Activated effector memory CD4-positive, alpha-beta T cell treated with Interleukin-2 at 50 U/mL for 16 hours (primary cell): Measurements from ENCODE around the gene PANK4.
A peak's percentile ranks its signal among the peaks of the same experiment; 100 is the strongest.
"Not testable (repeated sequence)": the region's sequence is repeated elsewhere in the genome, so short reads cannot be mapped to it uniquely, and the experiment has no call there.

ENCODE experiments used
- DNase-seq: peaks from one replicate; pipeline ENCODE4 v3.0.0-alpha.2; 2020

Gene PANK4

DNA sequence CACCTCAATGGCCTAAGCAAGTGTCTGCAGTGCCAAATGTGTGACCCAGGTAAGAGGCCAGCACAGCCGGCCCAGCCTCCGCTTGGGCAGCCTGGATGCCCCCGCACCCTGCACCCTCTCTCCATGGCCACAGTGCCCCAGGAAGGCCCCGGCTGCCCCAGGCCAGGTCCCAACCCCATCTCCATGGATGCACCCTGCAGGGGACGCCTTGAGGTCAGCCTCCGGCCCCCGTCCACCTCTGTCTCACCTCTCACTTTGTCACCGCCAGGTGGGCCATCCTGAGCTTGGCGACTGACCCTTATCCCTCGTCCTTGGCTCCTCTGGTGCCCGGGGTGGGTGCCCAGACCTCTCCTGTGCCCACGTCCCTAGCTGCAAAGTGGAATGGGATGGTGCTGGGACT is 32.0 kb upstream of the PANK4 start:
- DNase-seq = no peak

DNA sequence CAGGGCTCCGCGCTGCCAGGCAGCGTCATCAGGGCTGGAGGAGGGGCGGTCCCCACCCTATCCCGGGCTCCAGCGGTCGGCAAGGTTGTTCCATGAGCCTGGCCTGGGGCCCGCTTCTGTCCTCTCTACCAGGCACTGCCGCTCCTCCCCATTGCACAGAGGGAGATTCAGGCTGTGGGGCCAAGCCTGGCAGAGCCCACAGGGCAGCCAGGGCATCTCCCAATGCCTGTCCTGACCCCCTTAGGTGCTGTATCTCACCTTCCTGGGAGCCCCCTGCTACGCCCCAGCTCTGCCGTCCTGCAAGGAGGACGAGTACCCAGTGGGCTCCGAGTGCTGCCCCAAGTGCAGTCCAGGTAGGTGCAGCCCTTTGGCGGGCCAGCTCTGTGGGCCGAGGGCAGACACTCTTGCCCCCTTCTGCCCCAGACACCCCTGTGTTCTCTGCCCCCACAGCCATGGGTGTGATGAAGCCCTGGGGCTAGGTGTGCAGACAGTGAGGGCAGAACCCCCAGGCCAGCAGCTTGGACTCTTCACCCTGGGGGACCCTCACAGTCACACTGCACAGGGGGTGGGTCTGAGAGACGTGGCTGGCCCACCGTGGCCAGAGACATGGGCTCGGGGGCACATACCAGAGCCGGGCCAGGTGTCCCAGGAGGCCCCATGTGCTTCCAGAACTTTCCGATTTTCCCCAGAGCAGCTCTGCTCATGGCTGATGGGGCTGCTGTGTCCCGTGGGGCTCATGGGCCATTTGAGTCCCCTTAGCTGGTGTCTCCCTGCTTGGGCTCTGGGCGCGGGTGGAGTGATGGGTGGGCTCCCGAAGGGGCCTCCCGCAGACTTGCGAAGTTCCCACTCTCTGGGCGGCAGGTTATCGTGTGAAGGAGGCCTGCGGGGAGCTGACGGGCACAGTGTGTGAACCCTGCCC is 31.3 kb upstream of the PANK4 start:
- DNase-seq = no peak

DNA sequence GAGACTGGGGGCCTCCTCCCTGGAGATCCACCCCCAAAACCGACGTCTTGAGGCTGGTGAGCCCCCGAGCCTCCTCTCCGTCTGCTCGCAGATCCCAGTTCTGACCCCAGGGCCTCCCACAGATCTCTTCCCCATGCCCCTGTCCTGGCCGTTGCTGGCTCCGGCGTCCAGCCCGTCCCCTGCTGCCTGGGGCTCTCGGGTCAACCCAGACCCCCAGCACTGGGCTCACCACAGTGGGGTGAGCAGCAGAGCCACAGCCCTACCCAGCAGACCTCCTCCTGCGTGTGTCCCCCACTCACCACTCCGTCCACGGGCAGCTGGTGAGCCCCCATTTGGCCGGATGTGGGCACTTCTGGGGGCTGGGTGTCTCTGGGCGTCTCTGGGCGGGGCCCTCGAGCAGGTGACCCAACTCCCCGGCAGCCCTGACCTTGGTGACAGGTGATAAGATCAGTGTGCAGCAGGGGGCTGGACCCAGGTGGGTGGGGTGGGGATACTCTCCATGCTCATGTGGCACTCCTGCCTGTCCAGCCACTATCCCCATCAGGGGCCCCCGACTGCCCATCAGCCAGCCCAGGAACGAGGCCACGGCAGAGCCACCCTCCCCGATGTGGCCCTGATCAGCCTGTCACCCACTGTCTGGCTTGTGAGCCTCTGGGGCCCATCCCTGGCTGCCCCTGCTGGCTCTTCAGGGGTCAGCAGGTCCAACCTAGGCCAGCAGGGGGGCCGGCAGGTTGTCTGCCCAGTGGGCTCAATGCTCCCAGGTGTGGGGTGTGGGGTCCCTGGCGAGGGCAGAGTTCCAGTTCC is 30.5 kb upstream of the PANK4 start:
- DNase-seq = no peak

DNA sequence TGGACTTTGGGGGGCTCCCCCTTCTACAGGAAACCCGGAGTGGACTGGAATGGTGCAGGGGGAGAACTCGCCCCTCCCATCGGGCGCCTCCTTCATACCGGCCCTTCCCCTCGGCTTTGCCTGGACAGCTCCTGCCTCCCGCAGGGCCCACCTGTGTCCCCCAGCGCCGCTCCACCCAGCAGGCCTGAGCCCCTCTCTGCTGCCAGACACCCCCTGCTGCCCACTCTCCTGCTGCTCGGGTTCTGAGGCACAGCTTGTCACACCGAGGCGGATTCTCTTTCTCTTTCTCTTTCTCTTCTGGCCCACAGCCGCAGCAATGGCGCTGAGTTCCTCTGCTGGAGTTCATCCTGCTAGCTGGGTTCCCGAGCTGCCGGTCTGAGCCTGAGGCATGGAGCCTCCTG is 29.9 kb upstream of the PANK4 start, which contains the start of gene TNFRSF14:
Gene TNFRSF14 (plus strand): TSS at position 95 of the 401 bp plus-strand sequence. CDS start 294 bp downstream, at position 389.
- peak; percentile 67 for DNase-seq

DNA sequence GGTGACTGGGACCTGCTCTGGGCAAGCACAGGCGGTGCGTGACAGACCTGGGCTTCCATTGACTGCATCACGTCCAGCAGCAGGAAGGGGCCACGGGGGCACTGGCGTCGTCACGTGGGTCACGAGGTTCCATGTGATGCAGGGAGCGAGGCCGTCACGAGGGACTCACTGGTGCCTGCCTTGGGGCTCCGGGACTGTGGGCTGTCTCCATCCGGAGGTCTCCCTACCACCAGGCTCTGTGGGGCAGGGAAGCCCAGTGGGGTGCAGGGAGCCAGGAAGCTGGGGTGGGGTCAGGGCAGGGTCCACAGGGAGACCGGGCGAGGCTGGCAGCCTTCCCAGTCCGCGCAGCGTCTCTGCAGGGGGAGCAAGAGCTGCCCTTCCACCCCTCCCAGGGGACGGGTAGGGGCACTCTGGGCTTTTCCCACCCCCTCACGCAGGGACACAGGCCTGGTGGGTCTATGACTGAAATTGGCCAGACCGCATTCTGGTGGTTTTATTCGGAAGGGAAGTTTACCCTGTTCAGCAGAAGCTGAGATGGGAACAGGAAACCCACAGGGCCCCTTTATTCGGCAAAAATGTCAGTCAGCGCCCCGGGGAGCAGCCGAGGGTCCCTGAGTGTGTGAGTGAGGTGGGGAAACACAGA is 29.4 kb upstream of the PANK4 start:
- DNase-seq = peak; percentile 53

DNA sequence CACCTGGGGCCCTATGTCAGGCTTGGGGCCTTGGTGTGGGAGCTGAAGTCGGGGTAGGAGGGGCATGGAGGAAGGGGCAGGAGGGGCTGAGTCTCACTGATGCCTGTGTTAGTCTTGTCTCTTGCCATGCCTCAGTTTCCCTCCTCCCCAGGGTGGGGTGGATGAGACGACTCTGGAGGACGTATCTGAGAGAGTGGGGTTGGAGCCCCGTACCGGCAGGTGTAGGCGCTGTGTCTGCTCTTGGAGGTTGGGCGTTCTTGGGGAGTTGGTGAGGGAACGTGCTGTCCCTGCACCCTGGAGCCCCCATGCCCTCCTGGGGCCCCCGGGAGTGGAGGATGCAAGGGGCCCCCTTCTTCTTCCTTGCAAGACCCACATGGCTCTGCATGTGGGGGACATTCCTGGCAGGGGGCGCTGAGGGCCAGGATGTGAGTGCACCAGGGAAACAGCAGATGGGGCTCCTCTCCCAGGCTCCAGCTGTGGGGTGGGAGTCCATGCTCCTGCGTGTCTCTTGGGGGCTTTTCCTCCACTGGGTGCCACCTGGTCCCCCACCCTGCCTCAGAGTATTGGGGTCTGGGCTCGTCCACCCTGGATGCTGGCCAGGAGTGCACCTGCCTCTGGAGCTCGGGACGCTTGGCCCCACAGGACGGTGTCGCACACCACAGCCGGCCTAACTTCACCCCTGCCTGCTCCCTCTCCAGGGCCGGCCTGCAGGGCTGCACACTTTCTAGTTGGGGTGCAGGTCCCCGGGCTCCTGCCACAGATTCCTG is 28.4 kb upstream of the PANK4 start:
- DNase-seq = no peak

DNA sequence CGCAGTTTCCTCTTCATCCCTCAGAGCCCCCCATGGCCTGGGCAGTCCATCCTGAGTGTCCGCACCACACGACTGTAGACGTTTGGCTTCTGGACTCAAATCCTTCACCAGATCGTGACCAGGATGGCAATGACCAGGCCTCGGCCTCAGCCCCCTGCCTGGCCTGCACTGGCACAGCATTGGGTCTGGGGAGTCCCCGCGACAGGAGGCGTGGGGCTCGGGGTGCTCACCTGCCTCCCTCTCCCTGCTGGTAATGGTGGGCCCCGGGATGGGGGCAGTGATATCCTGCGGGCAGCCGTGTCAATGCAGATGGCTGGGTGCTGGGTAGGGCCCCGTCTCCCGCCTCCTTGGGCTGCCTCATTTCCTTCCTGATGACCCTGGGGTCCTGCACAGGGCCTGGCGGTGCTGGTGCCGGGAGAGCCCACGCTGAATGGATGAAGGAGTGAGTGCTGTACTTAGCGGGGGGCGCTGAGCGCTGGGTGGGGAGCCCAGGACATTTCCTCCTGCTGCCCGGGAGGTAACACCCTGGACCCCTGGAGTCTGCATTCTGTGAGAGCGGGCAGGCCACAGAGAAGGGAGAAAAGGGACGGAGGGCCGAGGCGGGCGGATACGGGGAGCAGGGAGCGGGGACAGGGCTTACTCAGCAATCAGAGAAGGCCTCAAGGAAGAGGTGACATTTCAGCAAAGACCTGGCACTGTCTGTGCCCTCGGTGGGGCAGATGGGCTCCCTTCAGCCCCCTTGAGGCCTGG is 27.6 kb upstream of the PANK4 start:
- DNase-seq = no peak

DNA sequence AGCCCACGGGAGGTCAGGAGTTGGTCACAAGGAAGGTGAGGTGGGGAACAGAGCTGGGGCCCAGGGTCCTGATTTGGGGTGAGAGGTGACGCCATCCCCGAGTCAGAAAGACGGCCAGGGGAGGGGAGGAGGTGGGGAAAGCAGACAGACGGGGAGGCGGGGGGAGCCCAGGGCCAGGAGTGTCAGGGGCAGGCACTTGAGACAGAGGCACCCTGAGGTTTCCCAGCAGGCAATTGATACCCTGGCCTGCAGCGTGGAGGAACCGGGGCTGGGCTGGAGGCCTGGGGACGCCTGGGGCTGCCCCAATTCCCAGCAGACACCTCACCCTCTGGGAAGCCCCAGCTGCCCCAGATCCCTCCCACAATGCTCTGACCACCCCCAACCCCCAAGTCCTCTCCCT is 26.7 kb upstream of the PANK4 start:
- not testable (repeated sequence) for DNase-seq

DNA sequence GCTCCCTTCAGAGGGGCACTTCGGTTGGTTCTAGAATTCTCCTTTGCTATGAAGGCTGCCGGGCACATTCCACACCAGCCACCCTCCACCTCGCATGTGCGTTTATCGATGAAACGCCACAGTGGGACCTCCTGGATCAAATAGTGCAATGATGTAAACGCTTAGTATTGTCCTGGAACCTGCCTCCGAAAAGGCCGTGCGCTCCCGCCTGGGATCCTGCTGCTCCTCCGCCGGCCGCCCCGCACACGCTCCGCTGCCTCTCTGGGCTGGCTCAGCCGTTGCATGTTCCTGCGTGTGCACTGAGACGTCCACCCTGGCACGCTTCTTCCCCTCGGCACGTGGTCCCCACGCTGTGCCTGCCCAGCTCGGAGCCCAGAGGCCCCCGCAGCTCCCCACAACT is 25.8 kb upstream of the PANK4 start:
- DNase-seq = no peak

DNA sequence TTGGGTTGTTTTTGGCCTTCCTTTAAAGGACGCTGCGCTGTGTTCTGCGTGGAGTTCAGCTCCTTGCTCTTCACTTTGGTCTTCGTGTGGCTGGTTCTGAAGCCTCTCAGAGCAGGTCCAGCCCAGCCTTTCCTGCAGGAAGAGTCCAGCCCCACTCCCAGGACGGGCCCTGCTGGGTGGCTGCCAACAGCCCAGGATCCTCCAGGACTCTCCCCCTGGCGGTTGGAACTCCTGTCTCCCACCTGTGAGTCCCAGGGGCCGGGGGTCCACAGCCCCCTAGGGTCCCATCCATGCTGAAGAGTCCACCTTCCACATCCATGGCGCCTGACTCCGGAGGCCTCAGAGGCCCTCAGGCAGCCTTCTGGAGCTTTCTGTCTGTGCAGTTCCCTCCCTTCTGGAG is 25.1 kb upstream of the PANK4 start:
- DNase-seq = not testable (repeated sequence)

DNA sequence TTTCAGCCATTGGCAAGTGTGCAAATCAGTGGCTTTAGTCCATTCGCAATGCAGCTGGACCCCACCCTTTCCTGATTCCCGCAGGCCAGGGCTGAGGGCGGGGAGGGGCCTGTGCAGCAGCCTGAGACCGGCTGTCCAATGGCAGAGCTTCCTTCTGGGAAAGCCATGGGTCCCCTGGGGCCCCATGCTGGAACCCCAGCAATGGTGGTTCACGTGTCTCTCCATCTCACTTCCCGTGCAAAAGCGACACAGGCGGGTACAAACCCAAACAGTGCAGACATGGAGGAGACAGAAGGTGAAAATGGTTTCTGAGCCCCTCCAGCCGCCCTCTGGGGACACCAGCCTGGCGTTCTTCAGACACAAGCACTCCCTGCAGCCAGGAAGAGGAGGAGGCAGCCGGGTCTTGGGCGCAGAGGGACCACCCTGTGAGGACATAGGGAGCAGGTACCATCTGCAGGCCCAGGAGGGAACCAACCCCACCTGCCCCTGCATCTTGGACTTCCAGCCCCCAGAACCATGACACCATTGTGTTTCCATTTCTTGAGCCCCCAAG is 24.0 kb upstream of the PANK4 start:
- DNase-seq = not testable (repeated sequence)

DNA sequence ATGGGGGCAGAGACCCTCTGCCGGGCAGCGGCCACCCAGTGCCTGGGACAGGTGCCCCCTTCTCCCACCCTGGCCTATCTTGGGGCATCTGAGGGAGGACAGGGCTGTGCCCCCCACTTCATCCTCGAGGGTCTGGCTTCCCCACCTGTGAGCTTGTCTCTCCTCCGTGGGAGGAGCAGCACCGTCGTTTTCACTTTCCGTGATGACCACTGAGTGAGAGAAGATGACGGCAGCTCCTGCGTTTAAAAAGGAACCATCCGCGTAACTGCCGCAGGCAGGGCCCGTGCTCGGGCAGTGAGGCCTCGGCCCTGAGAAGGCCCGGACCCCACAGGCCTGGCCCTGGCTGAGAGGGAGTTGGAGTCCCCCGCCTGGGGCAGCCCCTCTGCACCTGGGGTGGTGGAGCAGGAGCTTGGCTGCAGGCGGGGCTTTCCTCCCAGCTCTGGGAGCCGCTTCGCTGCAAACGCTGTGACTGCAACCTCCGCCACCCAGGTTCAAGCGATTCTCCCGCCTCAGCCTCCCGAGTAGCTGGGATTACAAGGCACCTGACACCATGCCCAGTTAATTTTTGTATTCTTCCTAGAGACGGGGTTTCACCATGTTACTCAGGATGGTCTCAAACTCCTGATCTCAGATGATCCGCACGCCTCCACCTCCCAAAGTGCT is 23.1 kb upstream of the PANK4 start:
- DNase-seq = not testable (repeated sequence)

DNA sequence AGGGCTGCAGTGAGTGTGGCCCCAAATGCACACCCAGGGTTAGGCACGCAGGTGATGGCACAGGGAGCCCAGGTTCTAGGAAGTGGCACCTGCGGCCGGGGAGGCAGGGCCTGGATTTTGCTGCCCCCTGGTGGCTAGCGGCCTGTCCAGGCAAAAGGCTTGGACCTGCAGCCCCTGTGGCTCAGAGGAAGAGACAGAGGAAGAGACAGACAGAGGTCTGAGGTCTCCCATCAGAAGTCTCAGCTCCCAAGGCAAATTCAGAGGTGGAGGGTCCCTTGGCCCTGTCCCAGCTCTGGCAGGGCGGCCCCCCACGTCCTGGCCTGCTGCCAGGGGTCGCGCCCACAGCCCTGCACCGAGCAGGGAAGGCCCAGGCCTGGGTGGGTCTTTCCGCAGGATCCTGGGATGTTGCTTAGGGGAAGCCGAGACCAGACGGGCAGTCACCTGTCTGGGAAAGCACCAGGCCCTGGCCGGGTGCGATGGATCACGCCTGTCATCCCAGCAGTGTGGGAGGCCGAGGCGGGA is 21.7 kb upstream of the PANK4 start:
- peak; percentile 80 for DNase-seq

DNA sequence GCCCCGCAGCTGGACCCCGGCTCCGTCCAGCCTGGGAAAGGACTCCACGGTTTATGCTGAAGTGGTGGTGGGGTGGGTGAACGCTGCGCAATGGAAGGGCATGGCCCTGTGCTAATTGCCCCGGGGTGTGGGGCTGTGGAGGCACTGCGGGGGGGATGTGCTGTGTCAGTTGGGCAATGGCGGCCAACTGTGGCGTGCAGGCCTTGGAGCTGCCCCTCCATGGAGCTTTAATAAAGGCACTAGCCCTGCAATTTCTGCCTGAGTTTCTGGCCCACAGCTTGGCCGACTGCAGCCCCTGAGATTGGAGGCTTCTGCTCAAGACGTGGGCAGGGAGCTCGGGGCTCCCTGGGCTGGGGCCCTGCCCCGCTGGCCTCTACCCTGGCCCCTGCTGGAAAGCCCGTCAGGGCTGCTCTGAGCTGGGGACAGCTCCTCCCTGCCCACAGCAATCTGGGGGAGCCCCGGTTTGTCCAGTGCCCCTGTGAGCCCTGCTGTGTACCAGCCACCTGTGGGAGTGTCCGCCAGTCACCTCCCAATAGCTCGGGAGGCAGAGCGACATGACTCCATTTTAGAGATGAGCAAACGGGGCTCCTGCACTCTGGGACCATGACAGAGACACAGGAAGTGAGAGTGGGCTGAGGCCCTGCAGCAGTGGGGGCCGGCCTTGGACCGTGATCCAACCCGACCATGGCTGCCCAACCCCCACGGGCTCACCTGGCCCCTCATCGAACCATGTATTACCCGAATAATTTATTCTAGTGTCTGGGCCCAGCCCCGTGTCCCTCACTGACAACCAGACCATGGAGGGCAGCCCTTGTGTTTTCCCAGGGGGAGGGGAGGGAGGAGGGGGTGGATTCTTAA is 21.0 kb upstream of the PANK4 start:
- peak; percentile 35 for DNase-seq

DNA sequence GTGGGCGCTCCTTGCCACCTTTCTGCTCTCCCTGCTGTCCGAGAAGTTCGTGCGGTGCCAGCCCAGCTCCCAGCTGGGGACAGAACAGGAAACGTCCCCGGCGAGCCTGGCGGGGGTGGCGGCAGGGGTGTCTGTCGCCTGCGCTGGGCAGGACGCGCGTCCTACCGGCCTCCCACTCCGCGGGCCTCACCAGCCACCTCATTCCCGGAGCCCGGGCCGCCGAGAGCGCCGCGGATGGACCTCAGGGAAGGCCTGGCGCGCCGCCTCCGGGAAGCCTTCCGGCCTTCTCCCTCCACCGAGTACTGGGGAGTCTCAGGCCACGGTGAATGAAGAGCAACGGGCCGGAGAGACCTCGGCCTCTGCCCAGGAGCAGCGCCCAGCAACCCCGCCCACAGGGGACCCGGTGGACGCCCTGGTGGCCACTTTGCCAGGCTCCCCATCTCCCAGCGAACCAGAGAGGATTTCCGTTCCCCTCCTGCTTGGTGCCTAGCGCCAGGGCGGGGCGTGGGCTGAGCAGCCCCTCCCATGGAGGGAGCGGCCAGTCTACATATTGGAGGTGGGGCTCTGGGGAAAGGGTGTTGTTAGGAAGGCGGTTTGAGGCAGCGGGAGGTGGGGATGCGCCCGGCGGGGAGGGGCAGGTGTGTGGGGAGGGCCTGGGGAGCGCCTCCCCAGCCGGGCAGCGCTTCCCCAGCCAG is 20.3 kb upstream of the PANK4 start:
- peak; percentile 78 for DNase-seq

DNA sequence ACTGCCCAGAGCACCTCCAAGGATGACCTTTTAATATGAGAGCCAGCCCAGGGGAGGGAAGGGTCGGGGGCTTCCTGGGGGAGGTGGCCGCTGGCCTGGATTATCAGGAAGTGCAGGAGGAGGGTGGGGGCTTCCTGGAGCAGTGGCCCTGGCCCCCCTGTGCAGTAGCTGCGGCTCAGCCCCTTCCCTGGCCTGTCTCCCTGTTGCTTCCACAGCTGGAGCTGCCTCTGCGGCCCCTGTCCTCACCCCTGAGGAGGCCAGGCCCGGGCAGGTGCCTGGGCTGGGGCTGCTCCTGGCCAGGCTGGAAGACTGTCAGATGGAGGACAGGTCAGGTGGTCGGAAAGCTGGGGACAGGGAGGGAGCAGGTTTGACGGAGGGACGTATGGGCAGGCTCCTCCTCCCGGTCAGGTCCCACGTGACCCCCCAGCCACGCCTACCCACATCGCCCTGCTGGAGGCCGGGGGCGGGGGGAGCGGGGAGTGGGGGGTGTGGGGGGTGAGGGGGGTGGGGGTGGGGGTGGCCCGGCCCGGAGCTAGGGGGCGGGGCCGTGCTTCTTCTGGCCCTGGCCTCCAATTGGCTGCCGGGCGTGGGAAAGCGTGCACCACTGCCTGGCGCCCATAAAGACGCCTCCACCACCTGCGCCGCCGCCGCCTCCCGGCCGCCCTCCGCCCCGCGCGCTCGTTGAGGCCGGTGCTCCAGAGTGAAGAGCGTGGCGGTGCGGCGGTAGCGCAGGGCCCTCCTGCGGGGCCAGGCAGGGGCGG is 19.5 kb upstream of the PANK4 start:
- peak; percentile 88 for DNase-seq

DNA sequence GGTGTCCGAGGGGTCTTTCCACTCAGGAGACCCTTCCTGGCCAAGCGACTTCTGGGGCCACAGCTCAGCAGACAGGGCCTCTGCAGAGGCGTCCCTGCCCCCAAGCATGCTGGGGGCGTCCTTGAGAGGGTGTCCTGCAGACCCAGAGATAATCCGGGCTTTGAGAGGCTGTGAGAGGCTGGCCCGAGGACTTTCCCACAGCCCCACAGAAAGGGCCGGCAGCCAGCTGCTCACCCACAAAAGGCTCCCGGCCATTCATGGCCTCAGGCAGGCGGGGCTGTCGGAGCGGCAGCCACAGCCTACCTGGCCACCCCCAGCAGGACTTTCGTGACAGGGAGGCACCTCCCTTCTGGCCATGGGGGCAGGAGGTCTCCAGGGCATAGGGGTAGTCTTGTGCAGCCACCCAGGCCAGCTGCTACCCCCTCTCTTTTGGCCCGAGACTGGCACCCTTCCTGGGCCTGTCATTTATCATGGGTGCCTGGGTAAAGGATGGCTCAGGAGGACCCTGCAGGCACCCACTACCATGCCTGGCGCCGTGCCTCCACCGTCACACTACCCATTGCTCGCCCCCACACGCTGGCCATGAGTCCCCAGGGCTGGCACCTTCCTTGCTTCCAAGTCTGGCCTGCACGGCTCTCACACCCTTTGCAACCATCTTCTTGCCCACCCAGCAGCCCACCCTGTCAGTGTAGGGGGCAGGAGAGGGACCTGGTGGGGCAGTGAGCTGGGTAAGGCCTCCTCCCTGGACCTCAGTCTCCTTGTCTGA is 18.7 kb upstream of the PANK4 start:
- DNase-seq = no peak
